HG03354 (cell line): ENCODE data around the gene RNF126.
"Not testable (repeated sequence)": the region's sequence is repeated elsewhere in the genome, so short reads cannot be mapped to it uniquely, and the experiment has no call there.

Source experiments
- ATAC-seq: cut with Tn5 transposase; IDR thresholded peaks from one replicate; pipeline ENCODE4 v1.9.1; 2021; ENCODE audit warnings: mild to moderate bottlenecking; ENCODE audit not compliant: unreplicated experiment, poor library complexity, severe bottlenecking

Gene RNF126

GRCh38 chr19:662962-663681, at the start of gene RNF126:
RNF126 (minus strand) TSS chr19:663214; CDS start chr19:663121, 93 bp downstream.
- ATAC-seq = peak; percentile 64

GRCh38 chr19:711254-711653, 48.2 kb upstream of the RNF126 start:
- ATAC-seq = no peak

DNA sequence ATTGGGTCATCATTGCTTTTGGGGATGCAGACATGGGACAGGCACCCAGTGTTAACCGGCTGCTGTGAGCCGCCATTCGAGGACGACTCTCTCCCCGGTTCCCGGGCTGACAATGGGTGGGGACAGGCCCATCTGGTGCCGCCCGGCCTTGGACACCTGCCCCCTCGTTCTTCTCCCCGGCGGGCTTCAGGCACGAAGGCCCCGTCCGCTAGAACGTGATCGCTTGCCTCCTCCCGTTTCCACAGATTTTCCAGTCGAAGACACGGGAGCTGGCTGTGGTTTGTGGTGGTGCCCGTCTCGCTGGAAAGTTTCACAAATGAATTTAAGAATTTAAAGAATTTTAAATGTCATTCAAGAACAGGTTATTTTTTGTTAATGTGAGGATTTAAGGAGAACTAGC, 47.8 kb upstream of the RNF126 start:
- ATAC-seq = no peak

GRCh38 chr19:709965-710571, 47.1 kb upstream of the RNF126 start:
- ATAC-seq = no peak

DNA sequence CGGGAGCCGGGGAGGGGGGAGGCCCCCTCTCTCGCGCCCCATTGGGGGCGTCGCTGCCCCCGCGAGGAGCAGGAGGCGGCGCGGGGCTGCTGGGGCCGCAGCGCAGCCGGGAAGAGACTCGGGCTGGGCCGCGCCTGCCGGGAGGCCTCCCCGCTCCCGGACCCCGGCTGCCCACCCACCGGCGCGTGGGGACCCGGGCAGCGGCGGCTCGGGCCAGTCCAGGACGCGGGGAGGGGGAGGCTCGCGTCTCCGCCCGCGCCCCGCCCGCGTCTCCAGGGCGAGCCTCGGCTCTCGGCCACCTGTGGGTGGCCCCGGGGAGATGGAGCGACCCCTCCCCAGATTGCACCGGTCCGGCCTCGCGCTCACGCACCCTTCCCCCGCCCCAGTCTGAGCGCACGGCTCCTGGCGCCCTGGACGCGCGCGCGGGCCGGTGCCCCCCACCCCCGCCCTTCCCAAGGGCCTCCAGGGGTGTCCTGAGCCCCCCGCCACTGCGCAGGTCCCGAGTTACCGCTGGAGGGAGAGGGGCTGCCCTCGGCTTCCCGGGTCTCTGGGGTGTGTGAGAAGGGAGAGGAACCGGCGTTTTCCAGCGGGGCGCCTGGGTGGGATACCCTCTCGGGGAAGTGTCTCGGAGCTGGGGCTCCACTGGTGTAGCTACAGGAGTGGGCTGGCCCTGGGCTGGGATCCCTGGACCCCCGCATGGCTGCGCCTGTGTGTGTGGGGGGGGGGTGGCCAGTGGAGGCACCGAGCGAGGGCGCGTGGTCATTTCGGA, 46.4 kb upstream of the RNF126 start:
- ATAC-seq = no peak

DNA sequence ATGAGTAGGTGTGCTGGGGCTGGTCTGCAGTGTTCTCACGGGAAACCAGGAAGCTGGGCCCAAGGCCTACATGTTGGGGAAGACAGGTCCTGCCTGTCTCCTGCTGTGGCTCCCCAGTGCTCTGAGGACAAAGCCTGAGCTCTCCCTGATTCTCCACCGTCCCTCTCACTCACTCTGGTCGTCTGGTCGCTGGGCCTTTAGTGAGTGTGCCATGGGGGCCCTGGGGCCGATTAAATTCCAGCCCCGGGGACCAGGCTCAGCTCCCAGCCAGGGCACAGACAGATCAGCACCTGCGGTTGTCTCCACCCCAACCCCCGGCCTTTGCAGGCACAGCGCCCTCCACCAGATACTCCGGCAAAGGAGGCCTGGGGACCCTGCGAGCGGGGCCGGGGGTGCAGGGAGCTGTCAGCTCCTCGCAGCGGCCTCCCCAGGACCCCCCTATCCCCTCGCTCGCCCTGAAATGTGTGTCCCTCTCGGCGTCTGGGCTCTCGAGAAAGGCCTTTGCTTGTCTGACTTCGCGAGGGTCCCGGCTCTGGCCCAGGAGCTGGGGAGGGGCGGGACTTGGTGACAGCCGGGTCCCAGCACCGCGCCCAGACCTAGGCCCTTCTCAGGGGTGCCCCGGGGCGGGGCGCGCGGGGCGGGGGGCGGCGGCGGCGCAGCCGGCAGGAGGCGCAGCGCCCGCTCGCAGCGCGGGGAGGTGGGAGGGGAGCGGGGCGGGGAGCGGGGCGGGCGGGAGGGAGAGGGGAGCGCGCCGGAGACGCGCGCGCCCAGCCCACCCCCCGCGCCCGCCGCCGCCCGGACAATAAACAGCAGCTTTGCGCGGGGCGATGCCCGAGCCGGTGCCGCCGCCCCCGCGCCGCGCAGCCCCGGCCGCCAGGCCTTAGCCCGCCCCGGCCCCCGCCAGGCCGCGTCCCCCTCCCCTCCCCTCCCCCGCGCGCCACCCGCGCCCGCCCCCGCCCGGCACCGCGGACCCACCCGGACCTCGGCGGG, 45.4 kb upstream of the RNF126 start, which contains the start of gene PALM:
Gene PALM (plus strand): TSS at position 782 of the 990 bp plus-strand sequence. CDS start 212 bp downstream, outside the sequence.
- no peak for ATAC-seq

DNA sequence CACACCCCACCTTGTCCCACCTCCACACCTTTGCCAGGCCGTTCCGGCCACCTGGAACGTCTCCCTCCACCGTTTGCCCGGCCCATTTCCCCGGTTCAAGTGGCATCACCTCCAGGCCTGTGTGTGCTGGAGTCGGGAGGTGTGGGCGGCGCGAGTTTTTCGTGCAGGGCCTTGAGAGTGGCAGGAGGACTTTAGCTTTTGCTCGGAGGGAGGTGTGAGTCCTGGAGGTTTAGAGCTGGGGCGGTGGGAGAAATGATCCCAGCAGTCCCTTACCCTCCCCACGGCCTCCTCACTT, 41.4 kb upstream of the RNF126 start:
- ATAC-seq = no peak

DNA sequence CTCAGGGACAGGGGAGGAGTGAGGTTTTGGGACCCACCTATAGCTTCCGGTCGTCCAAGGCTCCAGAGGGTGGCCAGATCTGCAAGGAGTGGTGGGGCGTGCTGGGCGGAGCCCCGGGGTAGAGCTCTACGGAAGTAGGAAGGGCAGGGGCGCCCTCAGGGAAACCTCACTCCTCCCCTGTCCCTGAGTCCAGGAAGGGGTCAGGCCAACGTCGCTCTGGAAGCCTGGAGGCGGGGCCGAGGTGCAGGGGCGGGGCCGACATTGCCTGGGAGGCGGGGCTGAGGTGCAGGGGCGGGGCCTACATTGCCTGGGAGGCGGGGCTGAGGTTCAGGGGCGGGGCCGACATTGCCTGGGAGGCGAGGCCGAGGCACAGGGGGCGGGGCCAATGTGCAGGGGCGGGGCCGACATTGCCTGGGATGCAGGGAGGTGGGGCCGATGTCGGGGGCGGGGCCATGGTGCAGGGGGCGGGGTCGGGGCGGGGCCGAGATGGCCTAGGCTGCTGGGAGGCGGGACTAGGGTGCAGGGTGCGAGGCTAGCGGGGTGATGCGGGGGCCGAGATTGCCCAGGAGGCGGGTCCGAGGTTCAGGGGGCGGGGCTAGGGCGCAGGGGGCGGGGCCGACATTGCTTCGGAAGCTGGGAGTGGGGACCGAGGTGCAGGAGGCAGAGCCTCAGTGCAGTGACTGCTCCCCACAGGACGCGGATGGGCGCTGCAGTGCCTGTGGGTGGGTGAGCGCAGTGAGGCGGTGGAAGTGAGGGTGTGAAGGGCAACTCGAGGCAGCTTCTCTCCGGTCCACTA, 40.8 kb upstream of the RNF126 start:
- ATAC-seq = no peak

DNA sequence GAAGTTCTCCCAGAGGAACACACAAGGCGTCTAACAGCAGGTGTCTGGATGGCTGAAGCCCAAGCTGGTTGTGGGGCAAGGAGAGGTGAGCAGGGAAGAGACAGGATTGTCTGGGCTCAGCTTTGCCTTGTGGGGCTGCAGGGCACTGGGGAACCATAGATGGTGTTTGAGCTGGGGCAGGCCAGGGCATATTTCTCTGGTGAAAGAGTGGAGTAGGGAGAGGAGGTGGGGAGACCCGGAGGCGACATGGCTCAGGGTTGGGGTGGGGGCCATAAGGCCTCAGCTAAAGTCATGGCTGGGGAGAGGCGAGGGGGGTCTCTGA, 40.3 kb upstream of the RNF126 start:
- no peak for ATAC-seq

GRCh38 chr19:702847-703246, 39.8 kb upstream of the RNF126 start:
- ATAC-seq = not testable (repeated sequence)

- not testable (repeated sequence) for ATAC-seq
Observed at GRCh38 chr19:699885-700284, 36.9 kb upstream of the RNF126 start.

DNA sequence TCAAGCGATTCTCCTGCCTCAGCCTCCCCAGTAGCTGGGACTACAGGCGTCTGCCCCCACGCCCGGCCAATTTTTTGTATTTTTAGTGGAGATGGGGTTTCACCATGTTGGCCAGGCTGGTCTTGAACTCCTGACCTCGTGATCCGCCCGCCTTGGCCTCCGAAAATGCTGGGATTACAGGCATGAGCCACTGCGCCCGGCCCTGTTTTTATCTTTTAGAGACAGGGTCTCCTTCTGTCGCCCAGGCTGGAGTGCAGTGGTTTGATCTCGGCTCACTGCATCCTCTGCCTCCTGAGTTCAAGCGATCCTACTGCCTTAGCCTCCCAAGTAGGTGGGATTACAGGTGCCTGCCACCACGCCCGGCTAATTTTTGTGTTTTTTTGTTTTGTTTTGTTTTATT, 35.5 kb upstream of the RNF126 start:
- not testable (repeated sequence) for ATAC-seq

- no peak for ATAC-seq
Observed at GRCh38 chr19:695352-695949, 32.4 kb upstream of the RNF126 start, which contains the start of gene PRSS57. PRSS57 (minus strand) TSS chr19:695452; CDS start chr19:695430, 22 bp downstream.

GRCh38 chr19:694481-695351, 31.7 kb upstream of the RNF126 start:
- ATAC-seq = no peak

DNA sequence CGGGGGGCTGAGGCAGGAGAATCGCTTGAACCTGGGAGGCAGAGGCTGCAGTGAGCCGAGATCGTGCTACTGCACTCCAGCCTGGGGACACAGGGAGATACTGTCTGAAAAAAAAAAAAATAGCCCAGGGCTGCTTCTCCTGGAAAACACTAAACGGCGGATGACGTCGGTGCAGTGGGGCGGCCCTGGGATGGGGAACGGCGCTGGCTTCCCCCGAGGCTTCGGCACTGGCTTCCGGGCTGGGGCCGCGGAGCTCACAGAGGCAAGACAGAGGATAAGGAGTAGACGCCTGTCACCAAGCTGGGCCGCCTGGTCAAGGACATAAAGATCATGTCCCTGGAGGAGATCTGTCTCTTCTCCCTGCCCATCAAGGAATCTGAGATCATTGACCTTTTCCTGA, 27.2 kb upstream of the RNF126 start:
- ATAC-seq = no peak

DNA sequence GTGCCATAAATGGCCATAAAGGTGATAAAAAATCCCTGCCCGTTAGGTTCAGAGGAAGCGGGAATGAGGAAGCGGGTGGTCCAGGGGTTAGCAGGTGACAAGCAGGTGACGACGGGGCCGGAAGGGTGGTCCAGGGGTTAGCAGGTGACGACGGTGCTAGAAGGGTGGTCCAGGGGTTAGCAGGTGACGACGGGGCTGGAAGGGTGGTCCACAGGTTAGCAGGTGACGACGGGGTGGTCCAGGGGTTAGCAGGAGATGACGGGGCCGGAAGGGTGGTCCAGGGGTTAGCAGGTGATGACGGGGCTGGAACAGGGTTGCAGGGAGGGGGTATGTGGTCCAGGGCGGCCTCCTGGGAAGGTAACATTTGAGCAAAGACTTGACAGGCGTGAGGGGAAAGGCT, 26.0 kb upstream of the RNF126 start:
- ATAC-seq = no peak

DNA sequence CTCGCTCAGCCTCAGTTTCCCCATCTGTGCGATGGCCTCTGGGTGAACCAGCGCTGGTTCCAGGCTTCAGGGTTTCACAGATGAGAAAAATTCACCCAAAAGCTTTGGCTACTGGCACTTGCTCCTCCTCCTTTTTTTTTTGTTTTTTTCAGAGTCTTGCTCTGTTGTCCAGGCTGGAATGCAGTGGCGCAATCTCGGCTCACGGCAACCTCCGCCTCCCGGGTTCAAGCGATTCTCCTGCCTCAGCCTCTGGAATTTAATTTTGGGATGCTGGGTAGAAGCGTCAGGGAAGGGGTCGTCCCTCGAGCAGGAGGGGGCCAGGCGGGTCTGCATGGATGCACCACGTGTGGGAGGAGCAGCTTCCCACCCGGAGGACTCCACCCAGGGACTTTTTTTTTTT, 25.2 kb upstream of the RNF126 start:
- no peak for ATAC-seq
